HEK293 (cell line): Measurements from ENCODE around the gene PRPF4.

ENCODE experiments used
- BCL11A ChIP-seq: fragments of 450-650 bp; formaldehyde crosslinking; IDR thresholded peaks from 2 replicates; pipeline ENCODE4 v1.5.1; 2016; ENCODE audit warnings: low read depth, missing biosample characterization, missing genetic modification characterization
- CTCF ChIP-seq: fragments of 450-650 bp; formaldehyde crosslinking; IDR thresholded peaks from 2 replicates; pipeline ENCODE4 v1.5.1; 2016; ENCODE audit warnings: missing biosample characterization, missing genetic modification characterization
- KLF10 ChIP-seq: fragments of 450-650 bp; IDR thresholded peaks from 2 replicates; pipeline ENCODE4 v1.5.1; 2018; ENCODE audit warnings: missing biosample characterization, mild to moderate bottlenecking, missing genetic modification characterization
- ZNF138 ChIP-seq: fragments of 450-650 bp; formaldehyde crosslinking; IDR thresholded peaks from 2 replicates; pipeline ENCODE4 v1.5.1; 2016; ENCODE audit warnings: missing biosample characterization, missing genetic modification characterization, borderline replicate concordance
- ZNF292 ChIP-seq: fragments of 450-650 bp; formaldehyde crosslinking; IDR thresholded peaks from 2 replicates; pipeline ENCODE4 v1.5.1; 2016; ENCODE audit warnings: low read depth, missing biosample characterization, missing genetic modification characterization, borderline replicate concordance
- ZNF670 ChIP-seq: fragments of 450-650 bp; formaldehyde crosslinking; IDR thresholded peaks from 2 replicates; pipeline ENCODE4 v1.5.1; 2016; ENCODE audit warnings: missing biosample characterization, missing genetic modification characterization, low read depth

DNA sequence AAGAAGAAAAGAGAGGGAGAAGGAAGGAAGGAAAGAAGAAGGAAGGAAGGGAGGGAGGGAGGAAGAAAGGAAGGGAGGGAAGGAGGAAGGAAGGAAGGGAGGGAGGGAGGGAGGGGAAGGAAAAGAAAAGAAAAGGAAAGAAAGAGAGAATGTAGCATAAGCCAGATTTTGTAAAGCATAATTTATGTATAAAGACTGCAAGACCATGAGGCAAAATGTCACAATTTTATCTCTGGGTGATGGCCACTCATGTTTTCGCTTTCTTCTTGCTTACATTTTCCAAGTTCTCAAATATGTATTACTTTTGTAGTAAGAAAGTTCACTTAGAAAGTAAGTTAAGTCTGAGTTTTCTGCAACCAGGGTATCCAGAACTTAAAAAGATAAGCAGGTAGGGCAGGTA is 31.1 kb downstream of the PRPF4 start:
- TF ChIP-seq CTCF (tag by site-specific recombination) = no peak
- TF ChIP-seq BCL11A (tag by site-specific recombination) = no peak
- no peak for TF ChIP-seq ZNF292 (tag by site-specific recombination)
- TF ChIP-seq KLF10 (tag by site-specific recombination) = no peak
- TF ChIP-seq ZNF670 (tag by site-specific recombination) = no peak
- TF ChIP-seq ZNF138 (tag by site-specific recombination) = no peak
